Liver (tissue), 9 donors: Measurements from ENCODE around the gene ZNF488. TPM values are rescaled to one million over a fixed set of nuclear protein-coding genes. Genes with fewer than 3 reads are reported as not detected.

Experiments
- DNase-seq: peaks from one replicate; pipeline ENCODE4 v3.0.0-alpha.2; 2017; ENCODE audit warnings: low spot score
- H3K27ac ChIP-seq, 2 donors: one replicate each; pipeline ENCODE4 v1.7.0; 2013; ENCODE audit warnings: inconsistent platforms in 2 of 2, low read length in 2 of 2, control low read depth in 1 of 2, low read depth in 1 of 2, mild to moderate bottlenecking in 1 of 2
- H3K27me3 ChIP-seq, 4 donors: one replicate each; pipeline versions ENCODE4 v1.6.1 to v1.7.0; 2013; ENCODE audit warnings: low read length in 3 of 4, inconsistent platforms in 1 of 4, mild to moderate bottlenecking in 1 of 4, moderate library complexity in 1 of 4; ENCODE audit not compliant: control insufficient read depth in 4 of 4, insufficient read depth in 4 of 4
- H3K36me3 ChIP-seq, 4 donors: one replicate each; pipeline versions ENCODE4 v1.6.1 to v1.7.0; 2013; ENCODE audit warnings: low read length in 3 of 4, mild to moderate bottlenecking in 3 of 4, low read depth in 1 of 4, moderate library complexity in 1 of 4; ENCODE audit not compliant: control insufficient read depth in 4 of 4, insufficient read depth in 3 of 4
- H3K4me1 ChIP-seq, 4 donors: one replicate each; pipeline versions ENCODE4 v1.6.1 to v1.7.0; 2013; ENCODE audit warnings: low read length in 3 of 4, mild to moderate bottlenecking in 3 of 4, moderate library complexity in 1 of 4; ENCODE audit not compliant: control insufficient read depth in 4 of 4, insufficient read depth in 4 of 4
- H3K4me3 ChIP-seq, 3 donors: one replicate each; pipeline versions ENCODE4 v1.6.1 to v1.7.0; 2013; ENCODE audit warnings: low read length in 3 of 3, control low read depth in 1 of 3, low read depth in 1 of 3, mild to moderate bottlenecking in 1 of 3
- H3K9ac ChIP-seq, 2 donors: one replicate each; pipeline ENCODE4 v1.7.0; 2013; ENCODE audit warnings: low read length in 2 of 2, mild to moderate bottlenecking in 2 of 2, moderate library complexity in 2 of 2, control low read depth in 1 of 2, low read depth in 1 of 2
- H3K9me3 ChIP-seq, 4 donors: one replicate each; pipeline versions ENCODE4 v1.6.1 to v1.7.0; 2013; ENCODE audit warnings: low read length in 3 of 4; ENCODE audit not compliant: control insufficient read depth in 4 of 4
- CTCF ChIP-seq: fragments of 150-350 bp; IDR thresholded peaks from 2 replicates; pipeline ENCODE4 v1.5.1; 2017; ENCODE audit warnings: improper control_type of control experiment, low read depth, low read length; ENCODE audit not compliant: missing input control
- EGR1 ChIP-seq, 2 donors: IDR thresholded peaks; 2 replicates each; pipeline ENCODE4 v1.6.1; 2016 to 2018; ENCODE audit warnings: antibody characterized with exemption in 2 of 2, low read depth in 2 of 2
- FOXA1 ChIP-seq: IDR thresholded peaks from 2 replicates; pipeline ENCODE4 v1.6.1; 2016; ENCODE audit warnings: antibody characterized with exemption
- FOXA2 ChIP-seq: IDR thresholded peaks from 2 replicates; pipeline ENCODE4 v1.6.1; 2016; ENCODE audit warnings: antibody characterized with exemption
- GABPA ChIP-seq, 2 donors: IDR thresholded peaks in 1 of 2; conservative IDR thresholded peaks in 1 of 2; 2 replicates each; pipeline ENCODE4 v1.6.1; 2016; ENCODE audit warnings: antibody characterized with exemption in 2 of 2, mild to moderate bottlenecking in 1 of 2, moderate library complexity in 1 of 2
- HNF4A ChIP-seq, 2 donors: conservative IDR thresholded peaks; 2 replicates each; pipeline ENCODE4 v1.6.1; 2016; ENCODE audit warnings: antibody characterized with exemption in 2 of 2, mild to moderate bottlenecking in 2 of 2
- HNF4G ChIP-seq: IDR thresholded peaks from 2 replicates; pipeline ENCODE4 v1.6.1; 2016; ENCODE audit warnings: antibody characterized with exemption
- JUND ChIP-seq, 2 donors: IDR thresholded peaks; 2 replicates each; pipeline ENCODE4 v1.6.1; 2016; ENCODE audit warnings: antibody characterized with exemption in 2 of 2
- NR2F2 ChIP-seq: IDR thresholded peaks from 2 replicates; pipeline ENCODE4 v1.6.1; 2016; ENCODE audit warnings: antibody characterized with exemption
- RAD21 ChIP-seq, 2 donors: IDR thresholded peaks; 2 replicates each; pipeline ENCODE4 v1.6.1; 2016; ENCODE audit warnings: antibody characterized with exemption in 2 of 2, mild to moderate bottlenecking in 2 of 2
- RXRA ChIP-seq, 2 donors: IDR thresholded peaks; 2 replicates each; pipeline ENCODE4 v1.6.1; 2017 to 2018; ENCODE audit warnings: antibody characterized with exemption in 2 of 2, mild to moderate bottlenecking in 1 of 2
- SP1 ChIP-seq: IDR thresholded peaks from 2 replicates; pipeline ENCODE4 v1.6.1; 2018; ENCODE audit warnings: antibody characterized with exemption, mild to moderate bottlenecking
- TAF1 ChIP-seq: conservative IDR thresholded peaks from 2 replicates; pipeline ENCODE4 v1.6.1; 2016; ENCODE audit warnings: antibody characterized with exemption, mild to moderate bottlenecking
- YY1 ChIP-seq: IDR thresholded peaks from 2 replicates; pipeline ENCODE4 v1.6.1; 2016; ENCODE audit warnings: antibody characterized with exemption, mild to moderate bottlenecking
- ZBTB33 ChIP-seq: IDR thresholded peaks from 2 replicates; pipeline ENCODE4 v1.6.1; 2016; ENCODE audit warnings: antibody characterized with exemption
- WGBS: extraction: QIAGEN DNeasy Blood & Tissue Kit; methylation state at CpG from one replicate; pipeline ENCODE4 v1.1.7; 2013; 5-methylcytosine and 5-hydroxymethylcytosine counted together
- polyA plus RNA-seq, 2 donors: library from polyadenylated mRNA; stranded (reverse) in 1 of 2; unstranded in 1 of 2; fragments of 200-250 nt in 1 of 2; fragments of >200 nt in 1 of 2; fragmentation: Nextera tagmentation in 1 of 2; extraction: Ambion mirVana in 1 of 2; gene quantifications; one replicate each; pipeline versions ENCODE4 v1.2.1 to v1.2.3, GENCODE V29; 2013 to 2015
- total RNA-seq, 2 donors: library from RNA; depleted of rRNA; stranded (reverse); fragments of >200 nt; gene quantifications; one replicate each; pipeline ENCODE4 v1.2.3, GENCODE V29; 2014
- TF ChIP-seq, protein P1 (sequence below): IDR thresholded peaks from 2 replicates; pipeline ENCODE4 v1.6.1; 2016; ENCODE audit warnings: antibody characterized with exemption, mild to moderate bottlenecking
- TF ChIP-seq, protein P2 (sequence below): IDR thresholded peaks from 2 replicates; pipeline ENCODE4 v1.6.1; 2016; ENCODE audit warnings: antibody characterized with exemption
- TF ChIP-seq, protein P3 (sequence below): IDR thresholded peaks from 2 replicates; pipeline ENCODE4 v1.6.1; 2016; ENCODE audit warnings: antibody characterized with exemption
- donor health status: healthy.
- donor health status: healthy.
- donor health status: healthy.
- donor health status: healthy.
- donor health status: healthy.

ZNF488 gene
- total and polyA plus RNA-seq, 4 donors = 0.02 to 0.09 TPM; not detected in 2

DNA sequence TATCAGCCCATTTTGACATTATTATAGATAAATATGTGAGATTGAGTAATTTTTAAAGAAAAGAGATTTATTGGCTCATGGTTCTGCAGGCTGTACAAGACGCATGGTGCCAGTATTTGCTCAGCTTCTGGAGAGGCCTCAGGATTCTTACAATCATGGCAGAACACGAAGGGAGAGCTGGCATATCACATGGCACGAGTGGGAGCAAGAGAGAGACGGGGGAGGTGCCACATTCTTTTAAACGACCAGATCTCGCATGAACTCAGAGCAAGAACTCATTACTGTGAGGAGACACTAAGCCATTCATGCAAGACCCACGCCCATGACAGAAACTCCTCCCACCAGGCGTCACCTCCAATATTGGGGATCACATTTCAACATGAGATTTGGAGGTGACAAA, 40.1 kb upstream of the ZNF488 start:
- Histone ChIP-seq H3K9ac (no peak overlapping the region), H3K27me3 (no peaks in the 10 kb centered on the region), H3K27ac (no peak overlapping the region), H3K9me3 (no peaks in the 10 kb centered on the region), H3K36me3 (no peaks in the 10 kb centered on the region), H3K4me3 (no peak overlapping the region), H3K4me1 (no peaks in the 10 kb centered on the region)
- TF ChIP-seq GABPA (IDR thresholded peaks at IDR 0.05 in 1 of 2, conservative IDR thresholded peaks at IDR 0.05 in 1 of 2) = no peak
- TF ChIP-seq HNF4A (conservative IDR thresholded peaks at IDR 0.05) = no peak
- no peak for TF ChIP-seq TAF1
- TF ChIP-seq NR2F2 = no peak
- no peak for TF ChIP-seq RAD21 (IDR thresholded peaks at IDR 0.05)
- TF ChIP-seq HNF4G = no peak
- TF ChIP-seq, protein P1, sequence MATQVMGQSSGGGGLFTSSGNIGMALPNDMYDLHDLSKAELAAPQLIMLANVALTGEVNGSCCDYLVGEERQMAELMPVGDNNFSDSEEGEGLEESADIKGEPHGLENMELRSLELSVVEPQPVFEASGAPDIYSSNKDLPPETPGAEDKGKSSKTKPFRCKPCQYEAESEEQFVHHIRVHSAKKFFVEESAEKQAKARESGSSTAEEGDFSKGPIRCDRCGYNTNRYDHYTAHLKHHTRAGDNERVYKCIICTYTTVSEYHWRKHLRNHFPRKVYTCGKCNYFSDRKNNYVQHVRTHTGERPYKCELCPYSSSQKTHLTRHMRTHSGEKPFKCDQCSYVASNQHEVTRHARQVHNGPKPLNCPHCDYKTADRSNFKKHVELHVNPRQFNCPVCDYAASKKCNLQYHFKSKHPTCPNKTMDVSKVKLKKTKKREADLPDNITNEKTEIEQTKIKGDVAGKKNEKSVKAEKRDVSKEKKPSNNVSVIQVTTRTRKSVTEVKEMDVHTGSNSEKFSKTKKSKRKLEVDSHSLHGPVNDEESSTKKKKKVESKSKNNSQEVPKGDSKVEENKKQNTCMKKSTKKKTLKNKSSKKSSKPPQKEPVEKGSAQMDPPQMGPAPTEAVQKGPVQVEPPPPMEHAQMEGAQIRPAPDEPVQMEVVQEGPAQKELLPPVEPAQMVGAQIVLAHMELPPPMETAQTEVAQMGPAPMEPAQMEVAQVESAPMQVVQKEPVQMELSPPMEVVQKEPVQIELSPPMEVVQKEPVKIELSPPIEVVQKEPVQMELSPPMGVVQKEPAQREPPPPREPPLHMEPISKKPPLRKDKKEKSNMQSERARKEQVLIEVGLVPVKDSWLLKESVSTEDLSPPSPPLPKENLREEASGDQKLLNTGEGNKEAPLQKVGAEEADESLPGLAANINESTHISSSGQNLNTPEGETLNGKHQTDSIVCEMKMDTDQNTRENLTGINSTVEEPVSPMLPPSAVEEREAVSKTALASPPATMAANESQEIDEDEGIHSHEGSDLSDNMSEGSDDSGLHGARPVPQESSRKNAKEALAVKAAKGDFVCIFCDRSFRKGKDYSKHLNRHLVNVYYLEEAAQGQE = no peak
- TF ChIP-seq, protein P2, sequence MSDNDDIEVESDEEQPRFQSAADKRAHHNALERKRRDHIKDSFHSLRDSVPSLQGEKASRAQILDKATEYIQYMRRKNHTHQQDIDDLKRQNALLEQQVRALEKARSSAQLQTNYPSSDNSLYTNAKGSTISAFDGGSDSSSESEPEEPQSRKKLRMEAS = no peak
- TF ChIP-seq FOXA2 = no peak
- TF ChIP-seq CTCF = no peak
- TF ChIP-seq, protein P3, sequence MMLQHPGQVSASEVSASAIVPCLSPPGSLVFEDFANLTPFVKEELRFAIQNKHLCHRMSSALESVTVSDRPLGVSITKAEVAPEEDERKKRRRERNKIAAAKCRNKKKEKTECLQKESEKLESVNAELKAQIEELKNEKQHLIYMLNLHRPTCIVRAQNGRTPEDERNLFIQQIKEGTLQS = no peak
- TF ChIP-seq EGR1 (IDR thresholded peaks at IDR 0.05; ENCODE audit: low read depth in 2 of 2) = no peak
- no peak for TF ChIP-seq JUND (IDR thresholded peaks at IDR 0.05)
- TF ChIP-seq FOXA1 = no peak
- no peak for TF ChIP-seq YY1
- TF ChIP-seq SP1 = no peak
- TF ChIP-seq RXRA (IDR thresholded peaks at IDR 0.05) = no peak
- TF ChIP-seq ZBTB33 = no peak
- WGBS = 79% methylated on average over 8 of the region's 8 CpGs
- DNase-seq = peak; percentile 13
